BJ (cell line): ENCODE measurements around the gene LSM3. TPM values are rescaled to one million over a fixed set of nuclear protein-coding genes. Genes with fewer than 3 reads are reported as not detected.

ENCODE experiments used
- CTCF ChIA-PET: fragments of 350-600 bp; formaldehyde crosslinking; extraction: SDS; loops from one replicate; lab custom pipeline; 2021; ENCODE audit warnings: antibody characterized with exemption, inconsistent platforms; lab: Yijun Ruan, JAX
- POLR2A ChIA-PET: fragments of 300-600 bp; sonication (Branson Sonifier 250); formaldehyde crosslinking; extraction: SDS; loops from one replicate; lab custom pipeline; 2021; ENCODE audit warnings: antibody characterized with exemption; lab: Charles Lee
- DNase-seq: peaks from one replicate; pipeline ENCODE4 v3.0.0-alpha.2; 2011; ENCODE audit warnings: low read depth
- H3K27me3 ChIP-seq: 2 replicates; pipeline ENCODE4 v1.6.0; 2011; ENCODE audit warnings: low read length; ENCODE audit not compliant: control insufficient read depth, insufficient read depth
- H3K36me3 ChIP-seq: 2 replicates; pipeline ENCODE4 v1.5.1; 2011; ENCODE audit warnings: low read length; ENCODE audit not compliant: control insufficient read depth, insufficient read depth
- H3K4me3 ChIP-seq: 2 replicates; pipeline ENCODE4 v1.5.1; 2011; ENCODE audit warnings: low read depth, mild to moderate bottlenecking, control low read depth, low read length
- polyA plus RNA-seq: library from polyadenylated mRNA; depleted of rRNA; stranded (reverse); fragments of >200 nt; gene quantifications from 2 replicates; pipeline ENCODE4 v1.2.3, GENCODE V29; 2011
- TF ChIP-seq, protein P1 (sequence below): IDR thresholded peaks from 2 replicates; pipeline ENCODE4 v1.5.1; 2011; ENCODE audit warnings: low read depth, mild to moderate bottlenecking, control low read depth, inconsistent platforms, low read length, moderate library complexity; ENCODE audit not compliant: insufficient read depth

LSM3 gene
- polyA plus RNA-seq, 1 experiment, result 2.7 TPM

DNA sequence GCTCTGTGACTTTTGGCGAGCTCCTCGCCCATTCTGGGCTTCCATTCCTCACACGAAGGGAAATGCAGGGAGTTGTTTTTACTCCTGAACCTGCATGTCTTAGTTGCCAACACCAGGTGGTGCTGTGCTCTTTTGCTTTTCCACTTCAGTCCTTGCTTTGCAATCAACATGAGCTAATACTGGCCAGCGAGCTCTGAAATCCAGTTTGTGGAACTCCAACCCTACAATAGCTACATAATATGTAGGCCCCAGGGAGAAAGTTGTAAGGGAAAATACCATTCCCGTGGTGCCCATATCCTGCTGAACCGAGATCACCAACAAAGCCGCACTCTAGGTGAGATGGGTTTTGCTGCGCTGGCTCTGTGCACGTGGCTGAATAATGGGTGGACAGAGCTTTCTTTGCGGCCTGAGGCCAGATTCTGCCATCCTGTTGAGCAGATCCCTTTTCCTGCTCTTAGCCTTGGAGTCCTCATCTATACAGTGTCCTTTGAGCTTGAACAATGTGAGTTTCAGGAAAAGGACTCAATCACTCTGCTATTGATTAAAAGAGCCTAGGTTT, 25.0 kb downstream of the LSM3 start:
- CTCF ChIA-PET, result interaction anchor here (0.6 to 7.2 kb wide), 61 partner anchors 9 to 521 kb away, joined by 3 to 93 read pairs (median 5); partner anchors contain the start of genes GRIP2 and SLC6A6
- H3K27me3 ChIP-seq, result no peaks in the 10 kb centered on the region
- H3K36me3 ChIP-seq, result no peaks in the 10 kb centered on the region
- H3K4me3 ChIP-seq, result no peak overlapping the region
- POLR2A ChIA-PET, result interaction anchor here (0.6 to 1.4 kb wide), 3 partner anchors 25 to 203 kb away, joined by 3 to 4 read pairs (median 3); partner anchors contain the start of gene LSM3
- TF ChIP-seq, protein P1, sequence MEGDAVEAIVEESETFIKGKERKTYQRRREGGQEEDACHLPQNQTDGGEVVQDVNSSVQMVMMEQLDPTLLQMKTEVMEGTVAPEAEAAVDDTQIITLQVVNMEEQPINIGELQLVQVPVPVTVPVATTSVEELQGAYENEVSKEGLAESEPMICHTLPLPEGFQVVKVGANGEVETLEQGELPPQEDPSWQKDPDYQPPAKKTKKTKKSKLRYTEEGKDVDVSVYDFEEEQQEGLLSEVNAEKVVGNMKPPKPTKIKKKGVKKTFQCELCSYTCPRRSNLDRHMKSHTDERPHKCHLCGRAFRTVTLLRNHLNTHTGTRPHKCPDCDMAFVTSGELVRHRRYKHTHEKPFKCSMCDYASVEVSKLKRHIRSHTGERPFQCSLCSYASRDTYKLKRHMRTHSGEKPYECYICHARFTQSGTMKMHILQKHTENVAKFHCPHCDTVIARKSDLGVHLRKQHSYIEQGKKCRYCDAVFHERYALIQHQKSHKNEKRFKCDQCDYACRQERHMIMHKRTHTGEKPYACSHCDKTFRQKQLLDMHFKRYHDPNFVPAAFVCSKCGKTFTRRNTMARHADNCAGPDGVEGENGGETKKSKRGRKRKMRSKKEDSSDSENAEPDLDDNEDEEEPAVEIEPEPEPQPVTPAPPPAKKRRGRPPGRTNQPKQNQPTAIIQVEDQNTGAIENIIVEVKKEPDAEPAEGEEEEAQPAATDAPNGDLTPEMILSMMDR, result peak; percentile 84
- no peak for DNase-seq

DNA sequence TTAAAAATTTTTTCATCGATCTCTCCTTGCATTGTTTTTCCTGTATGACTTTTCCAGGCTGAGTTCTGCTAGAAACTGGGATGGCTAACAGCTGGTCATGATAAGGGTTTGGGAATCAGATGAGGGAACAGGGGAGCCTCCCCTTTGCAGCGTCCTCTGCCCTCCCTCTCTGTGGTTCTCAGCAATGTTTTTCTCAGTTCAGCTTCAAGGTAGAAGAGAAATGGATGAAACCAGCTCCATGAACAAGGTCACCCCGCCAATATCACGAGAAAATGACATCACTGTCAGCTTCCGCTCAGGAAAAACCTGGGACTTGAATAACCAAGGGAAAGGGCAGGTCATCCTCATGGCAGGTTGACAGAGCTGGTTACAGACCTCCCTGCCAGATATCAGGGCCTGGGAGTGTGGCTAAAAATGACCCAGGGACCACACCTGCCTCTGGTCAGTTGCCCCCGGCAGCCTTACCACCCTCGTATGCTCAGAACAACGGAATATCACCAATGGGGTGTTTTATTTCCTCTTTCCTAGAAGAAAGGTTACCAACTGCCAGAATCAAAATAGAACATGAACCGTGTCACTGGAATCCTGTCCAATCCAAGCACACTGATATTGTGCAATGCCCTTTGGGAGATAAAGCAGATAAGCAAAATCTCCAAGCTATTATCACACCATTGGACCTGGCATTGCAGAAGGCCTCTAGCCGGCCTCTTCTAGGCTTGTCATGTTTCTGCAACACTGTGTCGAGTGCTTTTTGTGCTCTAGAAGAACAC, 26.1 kb downstream of the LSM3 start:
- TF ChIP-seq, protein P1, result no peak
- no peaks in the 10 kb centered on the region for H3K27me3 ChIP-seq
- H3K4me3 ChIP-seq, result no peak overlapping the region
- no peaks in the 10 kb centered on the region for H3K36me3 ChIP-seq
- POLR2A ChIA-PET, result interaction anchor here (0.8 to 1.4 kb wide), 2 partner anchors 26 to 83 kb away, joined by 3 to 4 read pairs; partner anchors contain the start of gene LSM3
- no peak for DNase-seq
- CTCF ChIA-PET, result interaction anchor here (0.8 to 7.2 kb wide), 30 partner anchors 7 to 379 kb away, joined by 3 to 93 read pairs (median 6); partner anchors contain the start of gene SLC6A6

DNA sequence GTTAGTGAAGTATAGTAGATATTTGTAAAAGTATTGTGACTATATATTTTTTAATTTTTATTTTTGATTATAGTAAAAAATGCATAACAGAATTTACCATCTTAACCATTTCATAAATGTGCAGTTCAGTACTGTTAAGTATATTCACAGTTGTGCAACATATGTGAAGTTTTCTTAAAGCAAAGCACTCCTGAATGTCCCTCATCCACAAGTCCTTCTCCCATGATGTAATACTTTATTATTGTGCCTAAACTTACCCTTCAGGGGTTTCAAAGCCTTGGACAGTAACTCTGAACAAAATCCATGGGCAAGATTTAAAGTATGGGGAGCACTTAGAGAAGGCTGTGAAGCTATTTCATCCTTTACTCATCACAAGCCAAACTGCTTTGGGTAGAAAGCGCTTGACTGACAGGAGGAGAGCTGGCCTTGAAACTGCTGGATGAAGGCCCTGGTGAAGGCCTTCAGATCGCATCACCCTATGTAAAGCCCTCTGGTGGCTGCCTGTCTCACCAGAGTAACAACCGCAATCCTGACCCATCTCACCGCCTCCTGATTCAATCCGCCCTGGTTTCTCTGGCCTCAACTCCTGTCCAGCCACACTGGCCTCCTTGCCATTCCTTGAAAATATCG, 28.0 kb downstream of the LSM3 start:
- CTCF ChIA-PET, result interaction anchor here (0.7 to 1.9 kb wide), 5 partner anchors 13 to 341 kb away, joined by 4 to 5 read pairs (median 4); no protein-coding TSS in a partner anchor
- Histone ChIP-seq H3K4me3 (no peak overlapping the region), H3K27me3 (no peaks in the 10 kb centered on the region), H3K36me3 (no peaks in the 10 kb centered on the region)
- TF ChIP-seq, protein P1, result no peak
- POLR2A ChIA-PET, result interaction anchor here (0.9 kb wide), 1 partner anchor 245 kb away, joined by 4 read pairs; no protein-coding TSS in a partner anchor
- no peak for DNase-seq

DNA sequence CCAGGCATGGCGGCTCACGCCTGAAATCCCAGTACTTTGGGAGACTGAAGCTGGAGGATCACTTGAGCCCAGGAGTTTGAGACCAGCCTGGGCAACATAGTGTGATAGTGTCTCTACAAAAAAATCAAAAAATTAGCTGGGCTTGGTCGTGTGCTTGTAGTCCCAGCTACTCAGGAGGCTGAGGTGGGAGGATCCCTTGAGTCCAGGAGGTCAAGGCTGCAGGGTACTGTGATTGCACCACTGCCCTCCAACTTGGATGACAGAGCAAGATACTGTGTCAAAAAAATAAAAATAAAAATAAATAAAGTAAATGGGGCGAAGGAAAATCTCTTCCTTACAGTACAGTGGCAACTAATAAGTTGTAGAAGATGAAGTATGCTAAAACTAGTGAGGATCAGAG, 29.6 kb downstream of the LSM3 start:
- Histone ChIP-seq H3K27me3 (no peaks in the 10 kb centered on the region), H3K4me3 (no peak overlapping the region), H3K36me3 (no peaks in the 10 kb centered on the region)
- TF ChIP-seq, protein P1, result no peak
- no peak for DNase-seq
- ChIA-PET CTCF (no interaction called here), POLR2A (no interaction called here)
